WTC11 (cell line): ENCODE measurements around the gene SDC1. TPM values are rescaled to one million over a fixed set of nuclear protein-coding genes. Genes with fewer than 3 reads are reported as not detected.

Experiments
- ATAC-seq: fragments of 200-7000 bp; cut with Tn5 transposase; 2 replicates; pipeline ENCODE4 v1.10.0; 2021; ENCODE audit warnings: mild to moderate bottlenecking, moderate library complexity
- CTCF ChIA-PET: fragments of 300-600 bp; sonication (Branson Sonifier 250); formaldehyde crosslinking; loops from one replicate; lab custom pipeline; 2021; ENCODE audit warnings: antibody characterized with exemption; lab: Charles Lee
- POLR2A ChIA-PET: fragments of 350-600 bp; sonication (Branson Sonifier 250); formaldehyde crosslinking; loops from one replicate; lab custom pipeline; 2021; ENCODE audit warnings: antibody characterized with exemption; lab: Charles Lee
- DNase-seq: peaks from one replicate; pipeline ENCODE4 v3.0.0; 2021; ENCODE audit warnings: low spot score
- H3K27ac Mint-ChIP-seq: 2 replicates; pipeline ENCODE4 v1.8.0; 2021; ENCODE audit warnings: mixed read lengths
- H3K27me3 Mint-ChIP-seq: 2 replicates; pipeline ENCODE4 v1.8.0; 2021; ENCODE audit warnings: low read depth, mild to moderate bottlenecking, moderate library complexity, mixed read lengths
- H3K36me3 Mint-ChIP-seq: 2 replicates; pipeline ENCODE4 v1.8.0; 2021; ENCODE audit warnings: mixed read lengths
- H3K4me1 Mint-ChIP-seq: 2 replicates; pipeline ENCODE4 v1.8.0; 2022; ENCODE audit warnings: mixed read lengths
- H3K4me3 Mint-ChIP-seq: 2 replicates; pipeline ENCODE4 v1.8.0; 2021; ENCODE audit warnings: mild to moderate bottlenecking, moderate library complexity, mixed read lengths
- H3K9me3 Mint-ChIP-seq: 2 replicates; pipeline ENCODE4 v1.8.0; 2021; ENCODE audit warnings: mixed read lengths
- AFF4 ChIP-seq: sonication (generic); formaldehyde crosslinking; IDR thresholded peaks from 2 replicates; pipeline ENCODE4 v1.8.1; 2023; ENCODE audit warnings: mild to moderate bottlenecking, missing genetic modification reagents, borderline replicate concordance
- ATF1 ChIP-seq: sonication (generic); formaldehyde crosslinking; IDR thresholded peaks from 2 replicates; pipeline ENCODE4 v1.8.1; 2023; ENCODE audit warnings: mild to moderate bottlenecking, moderate library complexity, missing genetic modification reagents
- ELF4 ChIP-seq: sonication (generic); formaldehyde crosslinking; IDR thresholded peaks from 2 replicates; pipeline ENCODE4 v1.8.1; 2022; ENCODE audit warnings: low read depth, mild to moderate bottlenecking, moderate library complexity, missing genetic modification reagents
- EMX1 ChIP-seq: fragments of 250-450 bp; sonication (Bioruptor Pico); IDR thresholded peaks from 2 replicates; pipeline ENCODE4 v1.8.0; 2021; ENCODE audit warnings: mild to moderate bottlenecking
- IRF2 ChIP-seq: sonication (generic); formaldehyde crosslinking; IDR thresholded peaks from 2 replicates; pipeline ENCODE4 v1.8.0; 2022; ENCODE audit warnings: low read depth, missing genetic modification reagents, borderline replicate concordance
- JUN ChIP-seq: sonication (generic); formaldehyde crosslinking; IDR thresholded peaks from 2 replicates; pipeline ENCODE4 v1.8.0; 2023; ENCODE audit warnings: mild to moderate bottlenecking, missing genetic modification reagents
- NFATC4 ChIP-seq: fragments of 250-450 bp; sonication (Bioruptor Pico); IDR thresholded peaks from 2 replicates; pipeline ENCODE4 v1.9.0; 2021; ENCODE audit warnings: mild to moderate bottlenecking
- NFYB ChIP-seq: sonication (generic); formaldehyde crosslinking; conservative IDR thresholded peaks from 2 replicates; pipeline ENCODE4 v1.8.0; 2022; ENCODE audit warnings: low read depth, missing genetic modification reagents
- NR3C1 ChIP-seq: sonication (generic); formaldehyde crosslinking; conservative IDR thresholded peaks from 2 replicates; pipeline ENCODE4 v1.8.1; 2023; ENCODE audit warnings: low read depth, mild to moderate bottlenecking, missing genetic modification reagents
- RELA ChIP-seq: sonication (generic); formaldehyde crosslinking; IDR thresholded peaks from 2 replicates; pipeline ENCODE4 v1.8.1; 2022; ENCODE audit warnings: missing genetic modification reagents, mild to moderate bottlenecking, borderline replicate concordance
- SOX15 ChIP-seq: fragments of 250-450 bp; sonication (Bioruptor Pico); IDR thresholded peaks from 2 replicates; pipeline ENCODE4 v1.9.0; 2021; ENCODE audit warnings: mild to moderate bottlenecking
- USF1 ChIP-seq: sonication (generic); formaldehyde crosslinking; IDR thresholded peaks from 2 replicates; pipeline ENCODE4 v1.8.0; 2022; ENCODE audit warnings: mild to moderate bottlenecking, missing genetic modification reagents
- ZNF219 ChIP-seq: sonication (generic); formaldehyde crosslinking; IDR thresholded peaks from 2 replicates; pipeline ENCODE4 v1.8.0; 2023; ENCODE audit warnings: missing genetic modification reagents, mild to moderate bottlenecking, borderline replicate concordance
- ZNF232 ChIP-seq: sonication (generic); formaldehyde crosslinking; IDR thresholded peaks from 2 replicates; pipeline ENCODE4 v1.8.0; 2022; ENCODE audit warnings: mild to moderate bottlenecking, missing genetic modification reagents
- ZNF423 ChIP-seq: fragments of 250-450 bp; sonication (Bioruptor Pico); IDR thresholded peaks from 2 replicates; pipeline ENCODE4 v2.1.2; 2022; ENCODE audit warnings: mild to moderate bottlenecking, moderate library complexity
- ZNF512 ChIP-seq: sonication (generic); formaldehyde crosslinking; IDR thresholded peaks from 2 replicates; pipeline ENCODE4 v1.8.1; 2022; ENCODE audit warnings: missing genetic modification reagents, borderline replicate concordance
- ZSCAN18 ChIP-seq: fragments of 250-450 bp; sonication (Bioruptor Pico); IDR thresholded peaks from 2 replicates; pipeline ENCODE4 v2.1.2; 2022; ENCODE audit warnings: mild to moderate bottlenecking, moderate library complexity
- total RNA-seq: library from RNA; stranded (reverse); gene quantifications from 3 replicates; pipeline ENCODE4 v1.2.3, GENCODE V29; 2021
- TF ChIP-seq, protein P1 (sequence below): sonication (generic); formaldehyde crosslinking; IDR thresholded peaks from 2 replicates; pipeline ENCODE4 v1.8.1; 2022; ENCODE audit warnings: low read depth, missing genetic modification reagents, borderline replicate concordance
- TF ChIP-seq, protein P2 (sequence below): sonication (generic); formaldehyde crosslinking; IDR thresholded peaks from 2 replicates; pipeline ENCODE4 v1.8.1; 2022; ENCODE audit warnings: mild to moderate bottlenecking, moderate library complexity, missing genetic modification reagents
- TF ChIP-seq, protein P3 (sequence below): sonication (generic); formaldehyde crosslinking; IDR thresholded peaks from 2 replicates; pipeline ENCODE4 v1.8.1; 2023; ENCODE audit warnings: mild to moderate bottlenecking, missing genetic modification reagents

SDC1 gene
- total RNA-seq, 1 experiment from 2014 or later: 52.6 TPM

GRCh38 chr2:20179466-20179754 is 45.5 kb downstream of the SDC1 start:
- POLR2A ChIA-PET: interaction anchor here (0.5 kb wide), 1 partner anchor 46 kb away, joined by 4 read pairs; the partner anchor contains the start of gene SDC1
- H3K9me3 Mint-ChIP-seq: no peaks in the 10 kb centered on the region
- TF ChIP-seq, protein P1, sequence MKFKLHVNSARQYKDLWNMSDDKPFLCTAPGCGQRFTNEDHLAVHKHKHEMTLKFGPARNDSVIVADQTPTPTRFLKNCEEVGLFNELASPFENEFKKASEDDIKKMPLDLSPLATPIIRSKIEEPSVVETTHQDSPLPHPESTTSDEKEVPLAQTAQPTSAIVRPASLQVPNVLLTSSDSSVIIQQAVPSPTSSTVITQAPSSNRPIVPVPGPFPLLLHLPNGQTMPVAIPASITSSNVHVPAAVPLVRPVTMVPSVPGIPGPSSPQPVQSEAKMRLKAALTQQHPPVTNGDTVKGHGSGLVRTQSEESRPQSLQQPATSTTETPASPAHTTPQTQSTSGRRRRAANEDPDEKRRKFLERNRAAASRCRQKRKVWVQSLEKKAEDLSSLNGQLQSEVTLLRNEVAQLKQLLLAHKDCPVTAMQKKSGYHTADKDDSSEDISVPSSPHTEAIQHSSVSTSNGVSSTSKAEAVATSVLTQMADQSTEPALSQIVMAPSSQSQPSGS (CRISPR knock-in tag): no peak
- TF ChIP-seq ELF4 (no peak), ZNF232 (CRISPR knock-in tag) (no peak), JUN (CRISPR knock-in tag) (no peak), SOX15 (no peak), ZNF512 (no peak), ATF1 (CRISPR knock-in tag) (no peak), ZNF219 (CRISPR knock-in tag) (no peak), IRF2 (CRISPR knock-in tag) (no peak), NR3C1 (no peak), AFF4 (CRISPR knock-in tag) (no peak), USF1 (CRISPR knock-in tag) (no peak), RELA (no peak), EMX1 (no peak), ZSCAN18 (CRISPR knock-in tag) (no peak)
- no peaks in the 10 kb centered on the region for H3K4me1 Mint-ChIP-seq
- CTCF ChIA-PET: interaction anchor here (1.2 to 1.8 kb wide), 4 partner anchors 10 to 46 kb away, joined by 5 to 6 read pairs (median 6); no protein-coding TSS in a partner anchor
- no peak overlapping the region for H3K4me3 Mint-ChIP-seq
- H3K36me3 Mint-ChIP-seq: no peaks in the 10 kb centered on the region
- DNase-seq (no peak), ATAC-seq (no peak)
- no peaks in the 10 kb centered on the region for H3K27me3 Mint-ChIP-seq
- no peak overlapping the region for H3K27ac Mint-ChIP-seq

DNA sequence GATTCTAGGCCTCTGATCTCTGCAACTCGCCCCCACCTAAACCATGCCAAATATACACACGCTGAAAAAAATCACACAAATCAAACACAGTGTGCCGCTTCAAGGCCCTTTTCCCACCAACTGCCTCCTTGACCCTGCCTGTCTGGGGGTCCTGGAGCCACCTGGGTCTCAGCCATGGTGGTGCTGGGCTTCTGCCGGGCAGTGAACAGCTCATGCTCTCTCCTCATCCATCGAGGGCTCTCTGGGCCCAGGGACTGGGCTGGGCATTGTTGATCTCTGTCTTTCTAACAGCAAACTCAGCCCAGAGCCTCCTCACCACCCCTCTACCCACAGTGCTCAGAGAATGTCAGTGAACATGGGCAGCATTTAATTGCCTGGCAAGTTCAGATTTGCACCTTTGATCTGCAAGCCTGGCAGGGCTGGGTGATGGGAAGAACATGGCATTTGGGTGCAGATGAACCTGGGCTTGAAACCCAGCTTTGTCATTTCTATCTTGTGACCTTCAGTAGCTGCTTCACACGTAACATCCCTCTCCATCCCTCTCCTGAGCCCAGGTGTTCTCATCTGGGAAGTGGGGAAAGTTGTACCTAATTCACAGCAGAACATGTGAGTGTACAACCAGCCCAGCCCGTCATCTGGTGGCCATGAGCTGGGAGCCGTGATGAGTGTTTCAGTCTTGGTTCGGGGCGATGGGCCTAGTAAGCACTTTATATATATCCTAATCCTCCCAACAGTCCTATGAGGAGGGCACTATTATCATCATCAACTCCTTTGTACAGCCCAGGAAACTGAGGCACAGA is 46.1 kb downstream of the SDC1 start:
- ChIA-PET CTCF (interaction anchor here (1.2 to 1.8 kb wide), 3 partner anchors 9 to 47 kb away, joined by 5 to 6 read pairs (median 6); no protein-coding TSS in a partner anchor), POLR2A (no interaction called here)
- Mint-ChIP-seq H3K36me3 (no peaks in the 10 kb centered on the region), H3K4me3 (no peak overlapping the region), H3K27me3 (no peaks in the 10 kb centered on the region), H3K27ac (no peak overlapping the region), H3K4me1 (no peaks in the 10 kb centered on the region), H3K9me3 (no peaks in the 10 kb centered on the region)
- ATAC-seq: no peak
- no peak for DNase-seq
- TF ChIP-seq, protein P2, sequence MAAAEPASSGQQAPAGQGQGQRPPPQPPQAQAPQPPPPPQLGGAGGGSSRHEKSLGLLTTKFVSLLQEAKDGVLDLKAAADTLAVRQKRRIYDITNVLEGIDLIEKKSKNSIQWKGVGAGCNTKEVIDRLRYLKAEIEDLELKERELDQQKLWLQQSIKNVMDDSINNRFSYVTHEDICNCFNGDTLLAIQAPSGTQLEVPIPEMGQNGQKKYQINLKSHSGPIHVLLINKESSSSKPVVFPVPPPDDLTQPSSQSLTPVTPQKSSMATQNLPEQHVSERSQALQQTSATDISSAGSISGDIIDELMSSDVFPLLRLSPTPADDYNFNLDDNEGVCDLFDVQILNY (CRISPR knock-in tag): no peak
- no peak for TF ChIP-seq ZNF423
- no peak for TF ChIP-seq NFATC4 (CRISPR knock-in tag)
- no peak for TF ChIP-seq NFYB (CRISPR knock-in tag)
- TF ChIP-seq, protein P3, sequence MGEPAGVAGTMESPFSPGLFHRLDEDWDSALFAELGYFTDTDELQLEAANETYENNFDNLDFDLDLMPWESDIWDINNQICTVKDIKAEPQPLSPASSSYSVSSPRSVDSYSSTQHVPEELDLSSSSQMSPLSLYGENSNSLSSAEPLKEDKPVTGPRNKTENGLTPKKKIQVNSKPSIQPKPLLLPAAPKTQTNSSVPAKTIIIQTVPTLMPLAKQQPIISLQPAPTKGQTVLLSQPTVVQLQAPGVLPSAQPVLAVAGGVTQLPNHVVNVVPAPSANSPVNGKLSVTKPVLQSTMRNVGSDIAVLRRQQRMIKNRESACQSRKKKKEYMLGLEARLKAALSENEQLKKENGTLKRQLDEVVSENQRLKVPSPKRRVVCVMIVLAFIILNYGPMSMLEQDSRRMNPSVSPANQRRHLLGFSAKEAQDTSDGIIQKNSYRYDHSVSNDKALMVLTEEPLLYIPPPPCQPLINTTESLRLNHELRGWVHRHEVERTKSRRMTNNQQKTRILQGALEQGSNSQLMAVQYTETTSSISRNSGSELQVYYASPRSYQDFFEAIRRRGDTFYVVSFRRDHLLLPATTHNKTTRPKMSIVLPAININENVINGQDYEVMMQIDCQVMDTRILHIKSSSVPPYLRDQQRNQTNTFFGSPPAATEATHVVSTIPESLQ (CRISPR knock-in tag): no peak
